Measurements from ENCODE around the gene MINDY4. TPM values are rescaled to one million over a fixed set of nuclear protein-coding genes. Genes with fewer than 3 reads are reported as not detected.

The MINDY4 gene
- total RNA-seq, 2 donors from 2014 or later, result 0.93 to 2.5 TPM

DNA sequence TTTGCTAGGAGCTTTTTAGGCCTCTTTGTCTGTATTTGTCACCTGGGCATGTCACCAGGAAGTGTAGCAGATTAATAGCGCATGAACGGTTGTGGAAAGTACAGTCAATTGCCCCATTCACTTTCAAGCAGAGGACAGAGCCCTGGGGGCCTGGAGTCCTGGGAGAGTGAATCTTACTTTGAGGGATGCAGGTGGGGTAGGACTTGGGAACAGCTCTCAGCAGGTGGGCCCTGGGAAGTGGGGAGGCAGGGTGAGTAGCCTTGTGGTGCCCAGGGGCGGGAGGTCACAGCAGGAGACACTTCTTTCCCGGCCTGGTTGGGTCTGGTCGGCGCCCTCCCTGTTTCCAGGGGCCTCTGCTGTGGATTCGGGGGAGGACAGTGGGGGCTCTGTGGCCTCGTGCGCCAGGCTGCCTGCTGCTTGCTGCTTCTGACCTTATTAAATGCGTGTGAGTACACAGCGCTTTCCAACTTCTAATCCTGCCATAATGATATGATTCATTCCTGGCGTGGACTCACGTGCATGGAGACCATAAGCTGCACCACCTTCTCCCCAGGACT lies 88.8 kb downstream of the MINDY4 start:
- H3K4me3 Mint-ChIP-seq, result no peak overlapping the region
- ATAC-seq (peak in 1 of 2 donors; percentile 10), DNase-seq (ENCODE audit: low spot score) (no peak)
- H3K36me3 Mint-ChIP-seq, result no peaks in the 10 kb centered on the region
- no peaks in the 10 kb centered on the region for H3K27me3 Mint-ChIP-seq
- no peak overlapping the region for H3K27ac Mint-ChIP-seq
- H3K4me1 Mint-ChIP-seq (ENCODE audit: low read depth in 2 of 2), result no peaks in the 10 kb centered on the region
- no peaks in the 10 kb centered on the region for H3K9me3 Mint-ChIP-seq

DNA sequence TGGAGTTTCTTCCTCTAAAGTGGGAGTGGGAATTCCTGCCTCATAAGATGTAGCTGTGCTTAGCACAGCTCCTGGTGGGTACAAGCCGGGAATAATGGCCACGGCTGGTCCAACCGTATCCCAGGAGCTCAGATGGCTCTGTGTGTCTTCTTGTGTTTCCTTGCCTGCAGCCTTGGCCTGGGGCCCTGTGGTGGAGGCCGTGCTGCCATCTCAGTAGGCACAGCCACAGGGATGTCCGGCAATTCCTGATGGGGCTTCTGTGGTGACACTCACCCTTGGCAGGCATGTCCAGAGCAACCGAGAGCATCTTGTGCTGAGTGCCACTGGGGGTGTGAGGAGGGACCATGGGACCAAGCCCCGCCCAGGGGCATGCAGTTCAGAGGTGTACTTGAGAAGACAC lies 90.4 kb downstream of the MINDY4 start:
- no peak for DNase-seq (ENCODE audit: low spot score)
- no peak for ATAC-seq
- no peak overlapping the region for H3K4me3 Mint-ChIP-seq
- no peaks in the 10 kb centered on the region for H3K9me3 Mint-ChIP-seq
- H3K27ac Mint-ChIP-seq, result no peak overlapping the region
- H3K4me1 Mint-ChIP-seq (ENCODE audit: low read depth in 2 of 2), result no peaks in the 10 kb centered on the region
- H3K27me3 Mint-ChIP-seq, result no peaks in the 10 kb centered on the region
- no peaks in the 10 kb centered on the region for H3K36me3 Mint-ChIP-seq

DNA sequence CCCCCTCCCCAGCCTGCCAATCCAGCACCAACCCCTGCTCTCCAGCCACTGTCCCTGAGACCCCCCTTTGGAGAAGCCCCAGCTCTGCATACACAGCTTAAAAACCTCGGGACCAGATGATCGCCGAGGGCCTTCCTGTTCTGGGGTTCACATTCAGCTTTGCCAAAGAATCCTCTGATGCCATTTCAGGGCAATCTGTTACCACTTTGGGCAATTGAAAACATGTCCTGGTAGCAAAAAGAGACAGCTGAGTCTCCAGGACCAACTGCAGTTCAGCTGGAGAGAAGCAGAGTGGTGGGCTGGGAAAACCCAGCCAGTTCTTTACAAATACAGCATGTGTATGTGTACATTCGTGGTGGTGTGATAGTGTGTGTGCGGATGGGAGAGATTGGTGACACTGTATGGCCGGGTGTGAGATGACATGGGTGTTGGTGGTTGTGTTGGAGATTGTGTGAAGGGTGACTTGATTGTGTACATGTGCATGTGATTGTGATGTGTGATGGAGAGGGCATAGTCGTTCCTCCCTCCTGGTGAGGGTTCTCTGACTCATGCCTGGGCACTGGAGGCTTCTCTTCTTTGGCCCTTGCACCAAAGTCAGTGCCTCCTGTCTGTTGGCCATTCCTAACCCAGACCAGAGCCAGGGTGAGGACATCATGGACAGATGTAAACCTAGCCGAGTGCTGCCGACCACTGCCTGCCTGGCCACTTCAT lies 91.9 kb downstream of the MINDY4 start:
- ATAC-seq, result no peak
- Mint-ChIP-seq H3K27ac (no peak overlapping the region), H3K4me1 (ENCODE audit: low read depth in 2 of 2) (no peaks in the 10 kb centered on the region), H3K4me3 (no peak overlapping the region), H3K9me3 (no peaks in the 10 kb centered on the region), H3K27me3 (no peaks in the 10 kb centered on the region), H3K36me3 (no peaks in the 10 kb centered on the region)
- no peak for DNase-seq (ENCODE audit: low spot score)

DNA sequence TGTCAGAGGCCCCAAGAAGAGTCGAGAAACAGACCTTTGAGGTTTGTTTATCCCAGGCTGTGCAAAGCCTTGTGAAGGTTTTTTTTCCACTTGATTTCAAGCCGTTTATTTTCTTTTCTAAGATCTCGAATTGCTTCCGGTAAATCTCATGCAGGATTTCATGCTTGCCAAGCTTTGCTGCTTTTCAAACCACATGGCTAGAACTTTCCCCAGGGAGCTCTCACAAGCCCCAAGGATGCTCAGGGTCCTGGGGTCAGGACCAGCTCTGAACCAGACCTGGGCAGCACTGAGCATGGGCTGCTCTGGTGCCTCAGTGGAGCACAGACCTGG lies 92.5 kb downstream of the MINDY4 start:
- no peak for DNase-seq (ENCODE audit: low spot score)
- no peaks in the 10 kb centered on the region for H3K9me3 Mint-ChIP-seq
- H3K36me3 Mint-ChIP-seq, result no peaks in the 10 kb centered on the region
- H3K27me3 Mint-ChIP-seq, result no peaks in the 10 kb centered on the region
- no peak for ATAC-seq
- H3K4me3 Mint-ChIP-seq, result no peak overlapping the region
- H3K4me1 Mint-ChIP-seq (ENCODE audit: low read depth in 2 of 2), result no peaks in the 10 kb centered on the region
- H3K27ac Mint-ChIP-seq, result no peak overlapping the region

DNA sequence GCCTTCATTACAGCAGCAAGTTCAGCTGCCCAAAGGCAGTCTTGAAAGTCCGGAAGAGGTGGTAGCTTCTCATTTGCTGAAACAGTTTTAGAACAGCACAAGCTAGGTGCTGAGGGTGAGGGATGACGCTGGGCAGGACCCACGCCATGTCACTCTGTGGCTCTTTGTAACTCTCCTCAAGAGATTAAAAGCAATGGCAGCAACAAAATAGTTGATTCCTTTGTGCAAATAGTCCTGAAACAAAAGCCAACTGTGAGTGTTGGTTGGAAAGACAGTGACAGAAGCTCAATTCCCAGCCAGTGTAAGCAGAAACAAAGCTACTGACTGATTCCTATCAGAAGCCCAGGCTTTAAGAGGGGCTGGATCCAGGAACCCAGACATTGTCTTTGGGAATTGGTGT lies 92.9 kb downstream of the MINDY4 start:
- H3K27ac Mint-ChIP-seq, result no peak overlapping the region
- no peak overlapping the region for H3K4me3 Mint-ChIP-seq
- no peaks in the 10 kb centered on the region for H3K36me3 Mint-ChIP-seq
- H3K9me3 Mint-ChIP-seq, result no peaks in the 10 kb centered on the region
- H3K27me3 Mint-ChIP-seq, result no peaks in the 10 kb centered on the region
- no peaks in the 10 kb centered on the region for H3K4me1 Mint-ChIP-seq (ENCODE audit: low read depth in 2 of 2)
- DNase-seq (ENCODE audit: low spot score) (no peak), ATAC-seq (no peak)

DNA sequence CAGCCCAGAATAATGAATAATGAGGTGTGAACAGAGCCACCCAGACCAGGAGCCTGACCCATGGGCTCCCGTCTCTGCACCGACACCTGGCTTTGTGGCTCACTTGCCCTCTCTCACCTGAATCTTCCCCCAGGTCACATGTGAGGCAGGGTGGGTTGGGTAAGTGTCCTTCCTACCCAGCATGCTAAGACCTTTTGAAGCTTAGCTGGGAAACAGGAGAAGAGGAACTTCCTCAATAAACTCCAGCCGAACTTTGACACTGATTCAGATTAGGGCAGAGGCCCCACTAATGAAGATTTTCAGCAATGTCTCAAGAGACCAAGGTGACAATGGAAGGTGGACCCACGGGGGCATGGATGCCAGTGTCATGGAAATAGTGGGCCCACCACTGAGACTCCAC lies 93.9 kb downstream of the MINDY4 start:
- no peaks in the 10 kb centered on the region for H3K4me1 Mint-ChIP-seq (ENCODE audit: low read depth in 2 of 2)
- H3K4me3 Mint-ChIP-seq, result no peak overlapping the region
- H3K9me3 Mint-ChIP-seq, result no peaks in the 10 kb centered on the region
- no peak overlapping the region for H3K27ac Mint-ChIP-seq
- DNase-seq (ENCODE audit: low spot score) (no peak), ATAC-seq (no peak)
- no peaks in the 10 kb centered on the region for H3K27me3 Mint-ChIP-seq
- no peaks in the 10 kb centered on the region for H3K36me3 Mint-ChIP-seq

DNA sequence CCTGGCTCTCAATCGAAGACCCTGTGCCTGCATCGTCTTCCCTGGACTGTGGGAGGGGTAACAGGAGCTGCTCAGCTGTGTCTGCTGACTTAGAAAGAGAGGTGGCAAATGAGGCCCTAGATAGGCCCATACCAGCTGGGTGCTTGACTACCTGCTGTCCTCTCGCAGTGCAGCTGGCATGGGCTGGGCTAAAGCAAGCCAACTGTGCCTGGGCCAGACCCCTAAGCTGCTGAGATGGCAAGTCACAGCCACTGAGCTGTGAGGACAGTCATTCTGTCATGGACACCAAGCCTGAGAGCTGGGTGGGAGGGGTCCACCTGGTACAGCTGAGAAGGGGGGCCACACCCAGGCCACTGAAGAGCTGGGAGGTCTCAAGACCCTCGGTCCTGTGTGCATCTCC lies 94.6 kb downstream of the MINDY4 start:
- Mint-ChIP-seq H3K36me3 (no peaks in the 10 kb centered on the region), H3K4me3 (no peak overlapping the region), H3K27me3 (no peaks in the 10 kb centered on the region), H3K27ac (no peak overlapping the region), H3K9me3 (no peaks in the 10 kb centered on the region), H3K4me1 (ENCODE audit: low read depth in 2 of 2) (no peaks in the 10 kb centered on the region)
- ATAC-seq (no peak), DNase-seq (ENCODE audit: low spot score) (no peak)

DNA sequence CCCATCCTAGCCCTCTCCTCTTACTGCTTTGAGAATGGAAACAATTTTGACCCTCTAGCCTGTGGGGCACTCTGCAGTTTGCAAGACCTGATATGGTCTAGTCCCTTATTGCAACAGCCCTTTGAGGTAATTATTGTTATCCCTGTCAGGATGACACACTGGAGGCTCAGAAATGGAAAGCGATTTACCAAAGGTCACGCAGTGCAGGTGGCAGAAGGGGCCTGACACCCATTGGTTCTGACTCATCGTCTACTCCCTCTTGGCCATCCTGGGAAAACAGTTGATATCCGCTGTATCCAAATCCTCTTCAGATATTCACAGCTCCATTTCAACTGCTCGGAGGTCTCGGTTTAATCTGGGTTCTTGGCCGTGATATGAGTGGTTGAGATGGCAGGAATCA lies 95.7 kb downstream of the MINDY4 start:
- no peaks in the 10 kb centered on the region for H3K27me3 Mint-ChIP-seq
- no peaks in the 10 kb centered on the region for H3K4me1 Mint-ChIP-seq (ENCODE audit: low read depth in 2 of 2)
- H3K27ac Mint-ChIP-seq, result no peak overlapping the region
- no peak for DNase-seq (ENCODE audit: low spot score)
- no peak overlapping the region for H3K4me3 Mint-ChIP-seq
- H3K9me3 Mint-ChIP-seq, result no peaks in the 10 kb centered on the region
- ATAC-seq, result no peak
- H3K36me3 Mint-ChIP-seq, result no peaks in the 10 kb centered on the region

DNA sequence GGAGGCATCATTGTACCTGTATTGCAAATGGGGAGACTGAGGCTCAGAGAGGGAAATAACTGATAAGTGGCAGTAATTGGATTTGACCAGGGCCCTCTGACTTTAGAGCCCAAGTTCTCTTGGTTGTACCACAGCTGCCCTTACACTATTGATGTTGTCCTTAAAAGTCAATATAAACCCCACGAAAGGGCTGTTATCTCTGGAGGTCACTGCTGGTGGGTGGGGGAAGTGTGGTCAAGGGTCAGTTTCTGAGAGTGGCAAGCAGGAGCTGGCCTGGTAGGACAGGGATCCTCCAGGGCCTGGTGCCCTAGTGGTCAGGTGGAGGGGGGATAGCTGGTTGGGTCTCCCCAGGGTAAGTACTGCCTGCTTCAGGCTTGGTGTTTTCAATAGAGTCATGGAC lies 96.3 kb downstream of the MINDY4 start:
- Mint-ChIP-seq H3K36me3 (no peaks in the 10 kb centered on the region), H3K4me1 (ENCODE audit: low read depth in 2 of 2) (no peaks in the 10 kb centered on the region), H3K27ac (no peak overlapping the region), H3K4me3 (no peak overlapping the region), H3K9me3 (no peaks in the 10 kb centered on the region), H3K27me3 (no peaks in the 10 kb centered on the region)
- no peak for DNase-seq (ENCODE audit: low spot score)
- no peak for ATAC-seq

DNA sequence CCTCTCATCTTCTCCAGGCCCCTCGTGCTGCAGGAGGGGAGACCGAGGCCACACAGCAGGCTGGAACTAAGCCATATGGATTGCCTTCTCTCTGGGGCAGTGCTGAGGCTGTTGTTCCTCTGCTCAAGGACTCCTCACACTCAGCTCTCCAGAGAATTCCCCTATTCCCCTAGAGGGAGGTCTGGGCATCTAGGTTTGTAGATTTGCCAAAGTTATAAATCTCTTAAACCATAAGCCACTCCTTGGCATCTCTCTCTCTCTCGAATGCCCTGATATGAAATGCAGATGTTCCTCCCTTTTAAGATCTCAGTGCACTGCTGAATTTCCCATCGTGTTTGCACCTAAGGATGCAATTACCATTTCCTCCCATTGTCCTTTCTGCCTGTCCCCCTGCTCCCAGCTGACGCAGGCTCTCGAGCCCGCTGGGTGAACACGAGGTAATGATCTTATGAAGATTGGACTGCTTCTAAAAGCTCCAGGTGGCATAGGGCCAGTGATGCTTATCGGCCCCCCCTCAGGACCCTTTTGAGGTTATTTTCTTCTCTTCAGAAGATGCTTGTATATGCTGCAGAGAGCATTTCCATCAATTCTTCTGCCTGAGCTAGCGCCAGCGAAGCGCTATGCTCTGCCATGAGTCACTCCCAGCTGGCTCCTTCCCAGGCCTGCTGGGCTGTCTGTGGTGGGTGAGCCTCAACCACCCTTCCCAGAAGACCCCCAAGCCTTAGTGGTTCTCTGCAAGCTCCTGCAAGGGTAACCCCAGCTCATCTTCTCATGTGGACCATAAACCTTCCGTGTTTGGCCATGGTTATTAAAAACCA lies 98.8 kb downstream of the MINDY4 start:
- Mint-ChIP-seq H3K4me1 (ENCODE audit: low read depth in 2 of 2) (no peaks in the 10 kb centered on the region), H3K27ac (no peak overlapping the region), H3K4me3 (no peak overlapping the region), H3K27me3 (no peaks in the 10 kb centered on the region), H3K9me3 (no peaks in the 10 kb centered on the region), H3K36me3 (no peaks in the 10 kb centered on the region)
- DNase-seq (ENCODE audit: low spot score), result no peak
- ATAC-seq, result no peak

DNA sequence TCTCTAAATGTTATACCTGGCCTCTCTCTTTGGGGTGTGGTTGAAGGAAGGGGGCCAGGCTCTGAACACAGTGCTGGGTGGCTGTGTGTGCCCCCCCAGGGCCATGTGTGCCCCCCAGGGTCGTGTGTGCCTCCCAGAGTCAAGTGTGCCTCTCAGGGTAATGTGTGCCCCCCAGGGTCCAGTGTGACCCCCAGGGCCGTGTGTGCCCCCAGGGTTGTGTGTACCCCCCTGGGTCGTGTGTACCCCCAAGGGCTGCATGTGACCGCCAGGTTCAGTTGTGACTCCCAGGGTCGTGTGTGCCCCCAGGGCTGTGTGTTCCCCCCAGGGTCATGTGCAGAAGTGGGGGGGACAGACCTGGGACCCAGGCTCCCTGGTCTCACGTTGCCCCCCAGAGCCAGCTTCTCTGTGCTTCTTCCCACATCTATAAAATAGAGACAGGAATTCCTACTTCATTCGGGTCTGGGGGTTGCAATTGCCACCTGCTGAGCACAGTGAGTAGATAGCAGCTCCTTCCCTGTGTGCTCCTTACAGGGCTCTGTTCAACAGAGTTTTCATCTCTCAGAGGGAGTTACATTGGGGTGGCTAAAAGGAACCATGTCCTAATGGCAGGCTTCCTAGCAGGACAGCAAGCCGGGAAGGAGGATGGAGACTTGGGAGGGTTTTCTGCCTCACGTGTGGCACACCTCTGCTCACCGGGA lies 99.8 kb downstream of the MINDY4 start:
- DNase-seq (ENCODE audit: low spot score), result no peak
- no peak overlapping the region for H3K27ac Mint-ChIP-seq
- H3K4me1 Mint-ChIP-seq (ENCODE audit: low read depth in 2 of 2), result no peaks in the 10 kb centered on the region
- no peaks in the 10 kb centered on the region for H3K27me3 Mint-ChIP-seq
- ATAC-seq, result no peak
- H3K9me3 Mint-ChIP-seq, result no peaks in the 10 kb centered on the region
- H3K4me3 Mint-ChIP-seq, result no peak overlapping the region
- no peaks in the 10 kb centered on the region for H3K36me3 Mint-ChIP-seq

DNA sequence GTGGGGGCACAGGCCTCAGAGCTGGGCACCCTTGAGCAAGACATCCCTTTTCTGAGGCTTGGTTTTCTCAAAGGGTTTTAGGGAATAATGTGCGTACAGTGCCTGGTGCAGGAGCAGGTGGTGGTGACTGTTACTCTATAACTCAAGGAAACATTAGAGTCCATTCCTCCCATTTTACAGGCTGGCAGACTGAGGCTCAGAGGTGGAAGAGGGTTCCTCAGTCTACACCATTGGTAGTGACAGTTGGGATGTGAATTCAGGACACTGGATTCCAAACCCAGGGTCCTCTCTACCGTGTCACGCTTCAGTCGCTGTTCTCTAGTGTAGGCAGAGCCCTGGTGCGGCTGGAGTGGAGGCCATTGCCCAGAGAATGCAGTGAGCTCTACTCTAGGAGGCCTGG lies 100.4 kb downstream of the MINDY4 start:
- Mint-ChIP-seq H3K27ac (no peak overlapping the region), H3K36me3 (no peaks in the 10 kb centered on the region), H3K27me3 (no peaks in the 10 kb centered on the region), H3K4me1 (ENCODE audit: low read depth in 2 of 2) (no peaks in the 10 kb centered on the region), H3K4me3 (no peak overlapping the region), H3K9me3 (no peaks in the 10 kb centered on the region)
- no peak for ATAC-seq
- no peak for DNase-seq (ENCODE audit: low spot score)

DNA sequence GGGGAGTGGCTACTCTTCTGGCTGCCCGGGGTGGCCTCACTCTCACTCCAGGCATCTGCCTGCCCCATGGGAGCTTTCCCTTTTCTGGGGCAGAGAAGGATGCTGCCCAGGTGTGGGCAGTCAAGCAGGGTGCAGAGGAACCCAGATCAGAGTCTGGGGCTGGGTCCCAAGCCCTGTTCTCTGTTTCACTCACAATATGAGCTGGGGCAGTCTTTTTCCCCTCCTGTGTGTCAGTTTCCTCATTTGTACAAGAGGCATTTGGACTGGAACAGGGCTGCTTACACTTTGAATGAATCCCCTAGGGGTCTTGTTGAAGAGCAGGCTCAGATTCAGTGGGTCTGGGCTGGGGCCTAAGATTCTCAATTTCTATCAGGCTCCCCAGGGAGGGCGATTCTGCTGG lies 102.0 kb downstream of the MINDY4 start:
- no peaks in the 10 kb centered on the region for H3K4me1 Mint-ChIP-seq (ENCODE audit: low read depth in 2 of 2)
- no peaks in the 10 kb centered on the region for H3K36me3 Mint-ChIP-seq
- no peak overlapping the region for H3K27ac Mint-ChIP-seq
- no peak for ATAC-seq
- no peak for DNase-seq (ENCODE audit: low spot score)
- no peaks in the 10 kb centered on the region for H3K9me3 Mint-ChIP-seq
- H3K4me3 Mint-ChIP-seq, result no peak overlapping the region
- H3K27me3 Mint-ChIP-seq, result no peaks in the 10 kb centered on the region

DNA sequence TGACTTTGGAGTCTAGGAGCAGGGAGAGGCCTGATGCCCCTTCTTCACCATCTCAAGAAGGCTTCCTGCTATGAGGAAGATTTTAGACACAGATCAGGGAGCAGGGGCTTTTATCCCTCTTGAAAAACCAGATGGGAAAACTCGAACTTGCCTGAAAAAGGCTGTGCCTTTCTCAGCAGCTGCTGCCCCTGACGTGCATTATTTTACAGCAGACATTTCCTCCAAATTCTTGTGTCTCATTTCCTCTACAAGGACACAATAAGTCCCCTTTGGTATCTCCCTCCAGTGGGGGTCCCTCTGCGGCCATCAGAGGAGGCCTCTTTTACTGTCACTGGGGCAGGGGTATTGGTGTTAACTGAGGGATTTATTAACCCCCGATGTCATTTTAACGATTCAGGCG lies 102.4 kb downstream of the MINDY4 start:
- no peak overlapping the region for H3K4me3 Mint-ChIP-seq
- H3K4me1 Mint-ChIP-seq (ENCODE audit: low read depth in 2 of 2), result no peaks in the 10 kb centered on the region
- no peaks in the 10 kb centered on the region for H3K36me3 Mint-ChIP-seq
- no peak overlapping the region for H3K27ac Mint-ChIP-seq
- ATAC-seq, result no peak
- no peaks in the 10 kb centered on the region for H3K9me3 Mint-ChIP-seq
- H3K27me3 Mint-ChIP-seq, result no peaks in the 10 kb centered on the region
- DNase-seq (ENCODE audit: low spot score), result no peak
